B cell (primary cell): ENCODE data around the gene FBXO42. TPM values are rescaled to one million over a fixed set of nuclear protein-coding genes. Genes with fewer than 3 reads are reported as not detected.

Source experiments
- ATAC-seq: fragments of 200-7000 bp; cut with Tn5 transposase; one replicate; pipeline ENCODE4 v1.10.0; 2021; ENCODE audit warnings: low read depth, mild to moderate bottlenecking, moderate number of reproducible peaks, moderate library complexity
- CTCF ChIA-PET: fragments of 350-600 bp; sonication (Branson Sonifier 250); formaldehyde crosslinking; loops from one replicate; lab custom pipeline; 2021; ENCODE audit warnings: antibody characterized with exemption, inconsistent platforms; lab: Charles Lee
- POLR2A ChIA-PET: fragments of 350-600 bp; sonication (Branson Sonifier 250); formaldehyde crosslinking; loops from one replicate; lab custom pipeline; 2021; ENCODE audit warnings: antibody characterized with exemption; lab: Charles Lee
- DNase-seq: peaks from one replicate; pipeline ENCODE4 v3.0.0; 2013
- H2AFZ ChIP-seq: 2 replicates; pipeline ENCODE4 v1.6.1; 2012; ENCODE audit warnings: mild to moderate bottlenecking, low read depth, low read length; ENCODE audit not compliant: insufficient read depth, poor library complexity, severe bottlenecking
- H3K27ac ChIP-seq, 2 donors: 1 replicate in 1 of 2; 2 replicates in 1 of 2; pipeline ENCODE4 v1.5.1; 2012 to 2013; ENCODE audit warnings: low read length in 2 of 2, mild to moderate bottlenecking in 2 of 2, moderate library complexity in 1 of 2
- H3K27me3 ChIP-seq, 4 experiments: fragments of 200-600 bp in 1 of 4; sonication (generic) in 1 of 4; replicated peaks in 1 of 4; 1 replicate in 2 of 4; 2 replicates in 2 of 4; pipeline versions ENCODE4 v1.6.1 to v1.7.0; 2013 to 2016; ENCODE audit warnings: low read length in 3 of 4, mild to moderate bottlenecking in 2 of 4, mixed read lengths in 1 of 4, moderate library complexity in 1 of 4; ENCODE audit not compliant: insufficient read depth in 4 of 4, control insufficient read depth in 3 of 4; ENCODE audit errors: control extremely low read depth in 1 of 4
- H3K36me3 ChIP-seq, 2 experiments: replicated peaks in 1 of 2; 1 replicate in 1 of 2; 2 replicates in 1 of 2; pipeline versions ENCODE4 v1.6.1 to v1.7.1; 2013; ENCODE audit warnings: low read length in 1 of 2; ENCODE audit not compliant: insufficient read depth in 2 of 2, control insufficient read depth in 1 of 2; ENCODE audit errors: control extremely low read depth in 1 of 2, extremely low read depth in 1 of 2
- H3K4me1 ChIP-seq, 2 donors: fragments of 200-600 bp in 1 of 2; sonication (generic) in 1 of 2; 1 replicate in 1 of 2; 2 replicates in 1 of 2; pipeline versions ENCODE4 v1.5.1 to v1.6.1; 2013 to 2017; ENCODE audit warnings: low read length in 2 of 2; ENCODE audit not compliant: control insufficient read depth in 2 of 2, insufficient read depth in 2 of 2
- H3K4me2 ChIP-seq: replicated peaks from 2 replicates; pipeline ENCODE3; 2012; ENCODE audit warnings: mild to moderate bottlenecking, low read depth, low read length; ENCODE audit not compliant: poor library complexity, severe bottlenecking
- H3K4me3 ChIP-seq, 5 experiments: fragments of 200-600 bp in 1 of 5; sonication (generic) in 1 of 5; 1 replicate in 3 of 5; 2 replicates in 2 of 5; pipeline versions ENCODE4 v1.5.1 to v1.7.0; 2011 to 2016; ENCODE audit warnings: low read length in 4 of 5, mild to moderate bottlenecking in 4 of 5, low read depth in 2 of 5, control low read depth in 1 of 5, moderate library complexity in 1 of 5; ENCODE audit not compliant: insufficient read depth in 1 of 5; ENCODE audit errors: control extremely low read depth in 1 of 5, extremely low read depth in 1 of 5
- H3K79me2 ChIP-seq: fragments of 200-600 bp; sonication (generic); one replicate; pipeline ENCODE4 v1.6.0; 2016; ENCODE audit warnings: low read length; ENCODE audit not compliant: control insufficient read depth, insufficient read depth
- H3K9ac ChIP-seq: fragments of 200-600 bp; sonication (generic); 2 replicates; pipeline ENCODE4 v1.6.1; 2017; ENCODE audit warnings: mild to moderate bottlenecking, low read length, moderate library complexity
- H3K9me3 ChIP-seq, 3 donors: one replicate each; pipeline versions ENCODE4 v1.6.1 to v1.7.1; 2013; ENCODE audit warnings: low read length in 2 of 3; ENCODE audit not compliant: control insufficient read depth in 2 of 3, insufficient read depth in 1 of 3; ENCODE audit errors: control extremely low read depth in 1 of 3
- H4K20me1 ChIP-seq: 2 replicates; pipeline ENCODE4 v1.6.0; 2012; ENCODE audit warnings: mild to moderate bottlenecking, low read length; ENCODE audit not compliant: insufficient read depth, control insufficient read depth, poor library complexity, severe bottlenecking
- H3K27ac Mint-ChIP-seq: one replicate; pipeline ENCODE4 v1.8.0; 2021; ENCODE audit warnings: mixed read lengths
- H3K27me3 Mint-ChIP-seq: one replicate; pipeline ENCODE4 v1.8.0; 2021; ENCODE audit warnings: mixed read lengths
- H3K4me1 Mint-ChIP-seq: one replicate; pipeline ENCODE4 v1.8.0; 2021; ENCODE audit warnings: mixed read lengths
- H3K4me3 Mint-ChIP-seq: one replicate; pipeline ENCODE4 v1.8.0; 2021; ENCODE audit warnings: mixed read lengths
- H3K9me3 Mint-ChIP-seq: one replicate; pipeline ENCODE4 v1.8.0; 2022; ENCODE audit warnings: mixed read lengths; ENCODE audit not compliant: insufficient read depth
- EZH2 ChIP-seq: IDR thresholded peaks from 2 replicates; pipeline ENCODE4 v1.6.1; 2012; ENCODE audit warnings: borderline replicate concordance, low read depth, mild to moderate bottlenecking, moderate library complexity, low read length; ENCODE audit not compliant: insufficient read depth, poor library complexity, severe bottlenecking
- WGBS: methylation state at CpG from one replicate; pipeline ENCODE4 v1.1.5; 2013; ENCODE audit warnings: missing lambda C conversion rate; ENCODE audit not compliant: insufficient coverage; 5-methylcytosine and 5-hydroxymethylcytosine counted together
- intact Hi-C: fragments of 100-400 bp; cut with micrococcal nuclease; formaldehyde crosslinking; loops from one replicate; pipeline ENCODE4 v1.10.0; 2022
- polyA plus RNA-seq: library from polyadenylated mRNA; depleted of rRNA; stranded (reverse); fragments of >200 nt; gene quantifications from 2 replicates; pipeline ENCODE4 v1.2.3, GENCODE V29; 2012
- total RNA-seq, 2 donors: library from RNA; stranded (reverse); fragments of 120-200 nt in 1 of 2; gene quantifications; 1 replicate in 1 of 2; 2 replicates in 1 of 2; pipeline versions ENCODE4 v1.2.3 to v1.2.4, GENCODE V29; 2013 to 2022
- TF ChIP-seq, protein P1 (sequence below): fragments of 200-600 bp; IDR thresholded peaks from one replicate; pipeline ENCODE4 v1.8.0; 2022; ENCODE audit warnings: antibody characterized with exemption, mild to moderate bottlenecking

FBXO42 gene
- total and polyA plus RNA-seq, 2 donors (not counting 1 experiment from before 2014, with no cell fraction given): 17.2 to 33.1 TPM

DNA sequence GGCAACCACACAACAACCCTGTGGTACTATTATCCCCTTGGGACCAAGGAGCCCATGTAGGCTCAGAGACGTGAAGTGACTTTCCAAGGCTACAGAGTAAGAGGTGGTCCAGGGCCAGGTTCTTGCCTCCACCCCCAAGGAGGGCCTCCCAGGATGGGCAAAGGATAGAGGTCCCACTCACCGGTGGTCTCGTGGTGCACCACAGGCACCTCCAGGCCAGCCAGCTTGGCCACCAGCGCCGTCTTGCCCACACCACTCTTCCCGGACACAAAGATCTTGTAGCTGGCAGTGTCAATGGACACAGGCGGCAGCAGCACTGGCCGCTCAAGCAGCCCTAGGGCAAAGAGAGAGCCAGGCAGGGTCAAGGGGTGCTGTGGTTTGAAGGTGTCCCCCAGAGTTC is 118.8 kb downstream of the FBXO42 start:
- 98% methylated on average over 8 of the region's 8 CpGs for WGBS
- Histone ChIP-seq H3K4me3 (no peak overlapping the region), H3K4me2 (no peak overlapping the region), H3K27me3 (peaks cover 0 to 13% (median 2%) of the 10 kb centered on the region in 4 experiments), H3K27ac (no peak overlapping the region), H3K9ac (no peak overlapping the region), H2AFZ (no peak overlapping the region), H4K20me1 (no peaks in the 10 kb centered on the region), H3K36me3 (peaks cover 0 to 13% of the 10 kb centered on the region in 2 experiments), H3K9me3 (no peaks in the 10 kb centered on the region), H3K79me2 (no peaks in the 10 kb centered on the region), H3K4me1 (peaks cover 12 to 20% of the 10 kb centered on the region in 2 donors)
- H3K27ac Mint-ChIP-seq: no peak overlapping the region
- peaks cover 5% of the 10 kb centered on the region for H3K27me3 Mint-ChIP-seq
- no peak overlapping the region for H3K4me3 Mint-ChIP-seq
- ATAC-seq (no peak), DNase-seq (no peak)
- TF ChIP-seq EZH2: no peak
- TF ChIP-seq, protein P1, sequence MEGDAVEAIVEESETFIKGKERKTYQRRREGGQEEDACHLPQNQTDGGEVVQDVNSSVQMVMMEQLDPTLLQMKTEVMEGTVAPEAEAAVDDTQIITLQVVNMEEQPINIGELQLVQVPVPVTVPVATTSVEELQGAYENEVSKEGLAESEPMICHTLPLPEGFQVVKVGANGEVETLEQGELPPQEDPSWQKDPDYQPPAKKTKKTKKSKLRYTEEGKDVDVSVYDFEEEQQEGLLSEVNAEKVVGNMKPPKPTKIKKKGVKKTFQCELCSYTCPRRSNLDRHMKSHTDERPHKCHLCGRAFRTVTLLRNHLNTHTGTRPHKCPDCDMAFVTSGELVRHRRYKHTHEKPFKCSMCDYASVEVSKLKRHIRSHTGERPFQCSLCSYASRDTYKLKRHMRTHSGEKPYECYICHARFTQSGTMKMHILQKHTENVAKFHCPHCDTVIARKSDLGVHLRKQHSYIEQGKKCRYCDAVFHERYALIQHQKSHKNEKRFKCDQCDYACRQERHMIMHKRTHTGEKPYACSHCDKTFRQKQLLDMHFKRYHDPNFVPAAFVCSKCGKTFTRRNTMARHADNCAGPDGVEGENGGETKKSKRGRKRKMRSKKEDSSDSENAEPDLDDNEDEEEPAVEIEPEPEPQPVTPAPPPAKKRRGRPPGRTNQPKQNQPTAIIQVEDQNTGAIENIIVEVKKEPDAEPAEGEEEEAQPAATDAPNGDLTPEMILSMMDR: no peak
- POLR2A ChIA-PET: no interaction called here
- CTCF ChIA-PET: interaction anchor here (1.9 kb wide), 1 partner anchor 11 kb away, joined by 8 read pairs; no protein-coding TSS in a partner anchor
- H3K9me3 Mint-ChIP-seq: no peaks in the 10 kb centered on the region
- intact Hi-C loops: loop anchor here (10.0 kb wide), 1 partner anchor 709 kb away; the partner anchor contains the start of genes CASP9 and DNAJC16
- H3K4me1 Mint-ChIP-seq: peaks cover 21% of the 10 kb centered on the region

DNA sequence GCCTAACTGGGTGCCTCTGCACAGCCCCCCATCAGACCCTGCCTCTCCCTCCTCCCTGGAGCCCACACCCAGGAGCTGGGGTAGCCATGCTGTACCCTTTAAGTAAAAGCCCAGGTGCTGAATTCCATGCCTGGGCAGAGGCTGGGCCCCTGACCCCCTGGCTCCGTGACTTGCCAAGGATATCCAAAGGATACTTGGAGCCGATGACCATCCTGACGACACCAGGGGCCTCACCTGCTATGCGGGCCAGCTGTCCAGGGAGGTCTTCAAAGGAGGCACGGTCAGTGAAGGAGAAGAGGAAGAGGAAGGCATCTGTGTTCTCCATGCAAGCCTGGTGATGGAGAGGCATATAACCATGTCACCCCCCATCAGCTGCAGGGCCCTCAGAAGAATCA is 120.0 kb downstream of the FBXO42 start:
- intact Hi-C loops: loop anchor here (10.0 kb wide), 1 partner anchor 708 kb away; the partner anchor contains the start of genes CASP9 and DNAJC16
- CTCF ChIA-PET: no interaction called here
- H3K9me3 Mint-ChIP-seq: no peaks in the 10 kb centered on the region
- H3K9me3 ChIP-seq: peaks cover 0 to 8% (median 0%) of the 10 kb centered on the region in 3 donors
- peaks cover 19% of the 10 kb centered on the region for H3K4me1 Mint-ChIP-seq
- H3K27me3 ChIP-seq: peaks cover 0 to 24% (median 8%) of the 10 kb centered on the region in 4 experiments
- H3K79me2 ChIP-seq: no peaks in the 10 kb centered on the region
- no peak for TF ChIP-seq EZH2
- TF ChIP-seq, protein P1: no peak
- DNase-seq (no peak), ATAC-seq (no peak)
- POLR2A ChIA-PET: no interaction called here
- H3K9ac ChIP-seq: no peak overlapping the region
- peaks cover 0 to 13% of the 10 kb centered on the region in 2 experiments for H3K36me3 ChIP-seq
- no peak overlapping the region for H3K27ac ChIP-seq
- no peak overlapping the region for H3K4me2 ChIP-seq
- peaks cover 15% of the 10 kb centered on the region for H3K27me3 Mint-ChIP-seq
- H3K27ac Mint-ChIP-seq: no peak overlapping the region
- H4K20me1 ChIP-seq: no peaks in the 10 kb centered on the region
- 100% methylated on average over 3 of the region's 5 CpGs for WGBS
- no peak overlapping the region for H3K4me3 Mint-ChIP-seq
- H3K4me3 ChIP-seq: no peak overlapping the region
- H2AFZ ChIP-seq: no peak overlapping the region
- H3K4me1 ChIP-seq: peaks cover 17 to 26% of the 10 kb centered on the region in 2 donors
